ENCODE data around the gene ATP1A3.
"Not testable (repeated sequence)": the region's sequence is repeated elsewhere in the genome, so short reads cannot be mapped to it uniquely, and the experiment has no call there.

ATP1A3 gene

GRCh38 chr19:41951686-41952172, 42.3 kb downstream of the ATP1A3 start:
- FAIRE-seq (no peak), DNase-seq (ENCODE audit: low spot score) (peak; percentile 13)

- FAIRE-seq (no peak), DNase-seq (ENCODE audit: low spot score) (no peak)
Measured at GRCh38 chr19:41947091-41947490, 46.9 kb downstream of the ATP1A3 start.

DNA sequence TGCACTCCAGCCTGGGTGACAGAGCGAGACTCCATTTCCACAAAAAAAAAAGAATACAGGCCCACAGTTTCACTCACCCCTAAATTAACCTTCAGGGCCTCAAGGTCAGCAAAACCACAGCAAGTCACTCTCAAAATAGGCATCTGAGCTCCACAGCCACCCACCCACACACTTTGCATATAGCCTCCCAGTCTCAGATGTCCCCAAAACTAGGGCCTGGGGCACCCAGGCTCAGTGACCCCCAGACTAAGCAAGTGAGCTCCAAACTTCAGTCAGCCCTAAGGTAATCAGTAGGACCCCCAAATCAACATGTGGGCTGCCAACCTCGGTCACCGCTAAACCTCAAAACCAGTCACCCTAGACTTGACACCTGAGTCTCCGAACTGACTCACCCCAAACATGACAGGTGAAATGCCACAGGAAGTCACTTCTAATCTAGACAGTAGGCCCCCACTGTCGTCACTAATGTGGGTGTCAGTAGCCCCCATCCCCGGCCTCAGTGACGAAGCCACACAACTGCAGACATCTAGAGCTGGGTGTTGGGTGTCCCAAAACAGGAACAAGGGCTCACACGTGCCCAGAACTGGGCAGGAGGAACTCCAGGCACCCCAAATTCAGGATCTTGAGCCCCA, 48.8 kb downstream of the ATP1A3 start:
- FAIRE-seq (no peak), DNase-seq (ENCODE audit: low spot score) (no peak)

- no peak for DNase-seq (ENCODE audit: low spot score)
- no peak for FAIRE-seq
Measured at GRCh38 chr19:41944336-41944735, 49.7 kb downstream of the ATP1A3 start.

DNA sequence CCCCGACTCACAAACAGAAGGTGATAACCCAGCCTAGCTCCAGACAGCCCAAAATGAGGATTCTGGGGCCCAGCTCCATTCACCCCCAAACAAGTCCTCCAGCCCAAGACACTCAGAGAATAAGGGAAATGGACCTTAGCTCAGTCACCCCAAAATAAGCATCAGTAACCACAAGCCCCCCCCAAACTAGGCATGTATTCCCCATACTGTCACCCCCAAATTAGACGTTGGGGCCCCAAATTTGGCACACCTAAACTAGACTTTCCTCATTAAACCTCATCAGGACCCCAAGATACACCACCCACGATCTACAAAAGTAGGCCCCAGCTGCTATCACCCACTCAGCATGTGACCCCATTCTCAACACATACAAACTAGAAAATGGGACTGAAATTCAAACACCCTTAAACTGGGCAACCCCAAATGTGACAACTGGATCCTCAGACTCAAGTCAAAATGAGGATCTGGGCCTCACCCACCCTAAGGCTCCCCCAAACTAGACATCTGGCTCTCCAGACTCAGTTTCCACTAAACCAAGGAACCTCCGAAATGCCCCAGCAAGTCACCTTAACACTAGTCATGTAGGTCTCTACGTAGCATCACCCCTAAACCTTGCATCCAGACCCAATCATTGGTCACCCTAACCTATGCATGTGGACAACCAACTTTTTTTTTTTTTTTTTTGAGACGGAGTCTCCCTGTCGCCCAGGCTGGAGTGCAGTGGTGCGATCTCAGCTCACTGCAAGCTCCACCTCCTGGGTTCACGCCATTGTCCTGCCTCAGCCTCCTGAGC, 52.4 kb downstream of the ATP1A3 start:
- FAIRE-seq (no peak), DNase-seq (ENCODE audit: low spot score) (no peak)

DNA sequence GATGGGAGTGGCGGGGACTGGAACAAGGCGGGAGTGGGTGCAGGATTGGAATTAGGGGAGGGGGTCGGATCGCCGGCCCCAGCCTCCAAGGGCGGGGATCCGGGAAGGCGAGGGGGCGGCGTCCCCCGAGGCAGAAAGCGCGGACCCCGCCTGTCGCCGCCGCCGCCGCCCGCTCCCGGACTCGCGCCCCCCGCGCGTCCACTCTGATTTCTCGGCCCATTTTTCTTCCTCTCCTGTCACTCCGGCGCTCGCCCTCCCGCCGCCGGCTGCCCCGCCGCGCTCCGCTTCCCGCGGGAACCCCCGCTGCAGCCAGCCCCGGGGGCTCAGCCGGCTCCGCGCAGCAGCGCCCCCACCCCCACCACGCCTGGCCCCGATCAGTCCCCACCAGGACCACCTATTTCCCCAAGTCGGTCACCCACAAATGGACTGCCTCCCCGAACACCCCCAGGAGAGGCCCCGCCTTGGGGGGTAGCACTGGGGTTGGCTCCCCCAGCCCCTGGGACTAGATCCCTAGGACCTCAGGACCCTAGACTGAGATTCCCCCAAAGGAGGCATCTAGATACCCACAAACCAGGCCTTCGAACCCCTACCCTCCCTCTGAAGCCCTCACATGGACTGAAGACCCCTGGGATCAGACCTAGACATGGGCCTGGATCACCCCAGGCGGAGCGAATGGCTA, 53.2 kb downstream of the ATP1A3 start:
- no peak for FAIRE-seq

GRCh38 chr19:41939861-41940730, 53.9 kb downstream of the ATP1A3 start:
- FAIRE-seq = no peak
- DNase-seq (ENCODE audit: low spot score) = no peak

More for the DNA sequence above, 53.2 kb downstream of the ATP1A3 start:
- DNase-seq (ENCODE audit: low spot score) = no peak

- DNase-seq (ENCODE audit: low spot score); FAIRE-seq: not testable (repeated sequence)
Measured at GRCh38 chr19:41939209-41939608, 54.8 kb downstream of the ATP1A3 start.

GRCh38 chr19:41937525-41938468, 56.2 kb downstream of the ATP1A3 start:
- no peak for DNase-seq (ENCODE audit: low spot score)
- FAIRE-seq = no peak

GRCh38 chr19:41936961-41937360, 57.1 kb downstream of the ATP1A3 start:
- no peak for DNase-seq (ENCODE audit: low spot score)
- no peak for FAIRE-seq

DNA sequence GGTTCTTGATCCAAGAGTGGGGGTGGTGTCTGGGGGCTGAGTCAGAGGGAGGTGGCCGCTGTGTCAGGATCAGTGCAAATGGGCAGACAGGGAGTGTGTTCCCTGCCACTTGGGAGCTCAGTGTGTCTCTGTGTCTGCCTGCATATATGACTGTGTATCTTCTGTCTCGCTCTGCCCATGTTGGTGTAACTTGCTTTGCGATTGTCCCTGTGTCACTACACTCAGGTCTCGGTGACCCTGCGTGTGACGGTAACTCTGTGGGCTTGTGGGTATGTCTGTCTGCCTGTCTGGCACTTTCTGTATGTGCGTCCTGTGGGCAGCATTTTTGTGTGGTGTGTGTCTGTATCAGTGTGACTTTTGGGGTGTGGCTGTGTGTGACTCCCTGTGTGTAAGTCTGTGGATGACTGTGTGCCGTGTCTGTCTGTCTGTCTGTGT, 57.6 kb downstream of the ATP1A3 start:
- no peak for FAIRE-seq
- DNase-seq (ENCODE audit: low spot score) = no peak

GRCh38 chr19:41935760-41936415, 58.1 kb downstream of the ATP1A3 start:
- no peak for FAIRE-seq
- no peak for DNase-seq (ENCODE audit: low spot score)

DNA sequence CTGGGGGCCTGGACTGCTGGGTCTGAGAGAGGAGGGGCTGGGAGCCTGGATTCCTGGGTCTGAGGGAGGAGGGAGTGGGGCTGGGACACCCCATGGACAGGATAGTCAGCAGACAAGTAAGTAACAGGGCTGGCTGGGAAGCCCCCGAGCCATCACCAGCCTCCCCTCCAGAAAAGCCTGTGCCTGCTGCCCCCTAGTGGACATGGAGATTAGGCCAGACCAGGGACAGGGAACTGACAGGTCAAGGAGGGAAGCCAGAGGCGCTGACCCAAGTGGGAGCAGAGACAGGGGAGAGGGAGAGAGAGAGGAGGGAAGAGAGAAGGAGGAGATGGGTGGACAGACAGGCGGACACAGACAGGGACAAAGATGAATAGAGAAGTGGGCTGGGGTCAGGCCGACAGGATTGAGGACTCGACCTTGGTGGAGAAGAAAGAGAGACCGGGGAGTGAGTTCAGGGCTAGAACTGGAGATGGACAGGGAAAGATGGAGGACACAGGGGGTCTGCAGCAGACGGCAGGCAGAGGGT, 59.1 kb downstream of the ATP1A3 start:
- FAIRE-seq (no peak), DNase-seq (ENCODE audit: low spot score) (peak; percentile 26)

DNA sequence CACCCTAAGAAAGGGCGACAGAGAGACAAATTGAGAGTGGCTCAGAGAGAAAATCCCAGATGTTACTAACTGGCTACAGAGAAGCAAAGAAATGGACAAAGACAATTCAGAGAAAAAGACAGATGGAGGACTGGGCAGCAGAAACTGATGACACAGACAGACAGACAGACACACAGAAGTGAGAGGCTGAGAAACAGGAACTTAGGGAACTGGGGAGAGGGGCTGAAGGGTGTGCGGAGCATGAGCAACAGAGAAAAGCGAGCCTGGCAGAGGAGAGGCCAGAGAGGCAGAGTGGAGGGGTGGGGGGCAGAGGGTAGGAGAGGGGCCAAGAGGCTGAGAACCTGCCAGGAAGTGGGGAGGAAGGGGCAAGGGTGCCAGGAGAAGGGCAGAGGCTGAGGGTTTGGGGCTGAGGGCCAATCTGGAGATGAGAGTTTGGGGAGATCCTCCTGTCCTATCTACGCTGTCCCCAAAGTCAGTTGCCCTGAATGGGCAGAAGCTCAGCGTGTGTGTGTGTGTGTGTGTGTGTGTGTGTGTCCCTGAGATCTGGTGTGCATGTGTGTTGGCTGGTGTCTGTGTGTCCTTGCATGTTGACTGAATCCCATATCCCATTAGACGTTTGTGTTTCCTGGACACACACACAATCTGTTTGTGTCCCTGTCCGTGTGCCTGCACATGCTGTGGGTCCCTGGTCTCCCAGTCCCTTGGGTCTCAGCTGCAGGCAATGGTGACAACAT, 60.2 kb downstream of the ATP1A3 start:
- DNase-seq (ENCODE audit: low spot score) (no peak), FAIRE-seq (no peak)

GRCh38 chr19:41932720-41933332, 61.2 kb downstream of the ATP1A3 start:
- DNase-seq (ENCODE audit: low spot score) (no peak), FAIRE-seq (no peak)

DNA sequence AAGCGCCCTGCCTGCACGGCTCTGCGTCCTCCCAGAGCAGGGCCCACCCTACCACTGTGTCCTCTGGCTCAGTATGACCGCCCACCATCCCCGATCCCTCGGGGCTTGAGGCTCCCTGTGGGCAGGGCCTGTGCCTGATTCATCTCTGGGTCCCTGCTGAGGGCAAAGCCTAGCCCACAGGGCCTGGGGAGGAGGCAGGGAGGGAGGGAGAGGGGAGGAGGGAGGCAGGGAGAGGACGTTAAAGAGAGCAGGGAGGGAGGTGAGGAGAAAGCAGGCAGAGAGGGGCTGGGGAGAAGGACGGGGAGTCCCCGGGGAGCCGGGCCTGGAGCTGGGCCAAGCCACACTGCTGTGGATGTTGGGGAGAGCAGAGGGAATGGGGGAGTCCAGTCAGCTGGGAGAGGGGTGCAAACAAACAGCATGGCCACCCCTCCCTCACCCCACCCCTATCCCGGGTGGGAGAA, 61.7 kb downstream of the ATP1A3 start:
- DNase-seq (ENCODE audit: low spot score) (no peak), FAIRE-seq (no peak)

GRCh38 chr19:41930926-41931592, 63.0 kb downstream of the ATP1A3 start:
- no peak for DNase-seq (ENCODE audit: low spot score)
- no peak for FAIRE-seq
